Stimulated activated CD8-positive, alpha-beta memory T cell treated with anti-CD3 and anti-CD28 coated beads, Interleukin-4, amount 100 ng/mL, for 24 hours (primary cell): ENCODE data around the gene DNAJC22.
"Not testable (repeated sequence)": the region's sequence is repeated elsewhere in the genome, so short reads cannot be mapped to it uniquely, and the experiment has no call there.

Experiments used
- DNase-seq: peaks from one replicate; pipeline ENCODE4 v3.0.0-alpha.2; 2020; ENCODE audit warnings: low read depth

Gene DNAJC22

GRCh38 chr12:49346659-49347310 is at the start of gene DNAJC22:
Gene DNAJC22, plus strand, starts transcription at chr12:49346888. Its CDS starts 1,985 bp downstream, at chr12:49348873.
- no peak for DNase-seq

GRCh38 chr12:49297695-49298060 is 49.0 kb upstream of the DNAJC22 start:
- DNase-seq: no peak

GRCh38 chr12:49298160-49298559 is 48.5 kb upstream of the DNAJC22 start:
- no peak for DNase-seq

GRCh38 chr12:49301760-49302159 is 44.9 kb upstream of the DNAJC22 start:
- no peak for DNase-seq

- DNase-seq: no peak
These were observed 42.5 kb upstream of the DNAJC22 start for GRCh38 chr12:49304161-49304560.

GRCh38 chr12:49305762-49306510 is 40.8 kb upstream of the DNAJC22 start:
- DNase-seq: no peak

GRCh38 chr12:49309386-49309785 is 37.3 kb upstream of the DNAJC22 start:
- no peak for DNase-seq

GRCh38 chr12:49310451-49311000 is 36.2 kb upstream of the DNAJC22 start:
- DNase-seq: not testable (repeated sequence)

GRCh38 chr12:49314811-49315210 is 31.9 kb upstream of the DNAJC22 start:
- DNase-seq: no peak

- not testable (repeated sequence) for DNase-seq
These were observed 29.6 kb upstream of the DNAJC22 start for GRCh38 chr12:49317118-49317517.

- not testable (repeated sequence) for DNase-seq
These were observed 26.1 kb upstream of the DNAJC22 start for GRCh38 chr12:49320411-49321103.

- no peak for DNase-seq
These were observed 24.4 kb upstream of the DNAJC22 start for GRCh38 chr12:49322367-49322707.

GRCh38 chr12:49322708-49323523 is 23.8 kb upstream of the DNAJC22 start, which contains the start of gene TROAP:
Gene TROAP, plus strand, starts transcription at chr12:49323255. Its CDS starts 354 bp downstream, at chr12:49323609.
- DNase-seq: peak; percentile 93

GRCh38 chr12:49323524-49324097 is 23.1 kb upstream of the DNAJC22 start:
- no peak for DNase-seq

GRCh38 chr12:49325606-49326005 is 21.1 kb upstream of the DNAJC22 start:
- no peak for DNase-seq

- DNase-seq: no peak
These were observed 19.3 kb upstream of the DNAJC22 start for GRCh38 chr12:49327368-49327767.

GRCh38 chr12:49327887-49328286 is 18.8 kb upstream of the DNAJC22 start:
- no peak for DNase-seq

GRCh38 chr12:49328816-49329215 is 17.9 kb upstream of the DNAJC22 start:
- no peak for DNase-seq

- no peak for DNase-seq
These were observed 16.6 kb upstream of the DNAJC22 start for GRCh38 chr12:49330032-49330619.

GRCh38 chr12:49330631-49331379 is 15.9 kb upstream of the DNAJC22 start:
- no peak for DNase-seq
